ENCODE data around the gene FBXO27. TPM values are rescaled to one million over a fixed set of nuclear protein-coding genes. Genes with fewer than 3 reads are reported as not detected.
"Not testable (repeated sequence)": the region's sequence is repeated elsewhere in the genome, so short reads cannot be mapped to it uniquely, and the experiment has no call there.

The FBXO27 gene
- total and polyA plus RNA-seq, 12 donors, result 1.1 to 17.2 (median 2.8) TPM

- no peak overlapping the region for H3K4me3 ChIP-seq
- no peaks in the 10 kb centered on the region for H3K4me1 ChIP-seq (replicated peaks in 1 of 2)
- no peaks in the 10 kb centered on the region for H3K27me3 ChIP-seq
- no peak overlapping the region for H3K27ac ChIP-seq
- WGBS, 4 donors, result 68 to 80% (median 72%) methylated on average over 4 of the region's 4 CpGs
- H3K9me3 ChIP-seq (replicated peaks in 1 of 3), result no peaks in the 10 kb centered on the region
- intact Hi-C loops (cut with DNase I), result no loop called here
- TF ChIP-seq, protein P1, sequence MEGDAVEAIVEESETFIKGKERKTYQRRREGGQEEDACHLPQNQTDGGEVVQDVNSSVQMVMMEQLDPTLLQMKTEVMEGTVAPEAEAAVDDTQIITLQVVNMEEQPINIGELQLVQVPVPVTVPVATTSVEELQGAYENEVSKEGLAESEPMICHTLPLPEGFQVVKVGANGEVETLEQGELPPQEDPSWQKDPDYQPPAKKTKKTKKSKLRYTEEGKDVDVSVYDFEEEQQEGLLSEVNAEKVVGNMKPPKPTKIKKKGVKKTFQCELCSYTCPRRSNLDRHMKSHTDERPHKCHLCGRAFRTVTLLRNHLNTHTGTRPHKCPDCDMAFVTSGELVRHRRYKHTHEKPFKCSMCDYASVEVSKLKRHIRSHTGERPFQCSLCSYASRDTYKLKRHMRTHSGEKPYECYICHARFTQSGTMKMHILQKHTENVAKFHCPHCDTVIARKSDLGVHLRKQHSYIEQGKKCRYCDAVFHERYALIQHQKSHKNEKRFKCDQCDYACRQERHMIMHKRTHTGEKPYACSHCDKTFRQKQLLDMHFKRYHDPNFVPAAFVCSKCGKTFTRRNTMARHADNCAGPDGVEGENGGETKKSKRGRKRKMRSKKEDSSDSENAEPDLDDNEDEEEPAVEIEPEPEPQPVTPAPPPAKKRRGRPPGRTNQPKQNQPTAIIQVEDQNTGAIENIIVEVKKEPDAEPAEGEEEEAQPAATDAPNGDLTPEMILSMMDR (IDR thresholded peaks at IDR 0.05), result no peak
- TF ChIP-seq POLR2A (IDR thresholded peaks at IDR 0.05), result no peak
- no peaks in the 10 kb centered on the region for H3K36me3 ChIP-seq (replicated peaks in 1 of 2)
- DNase-seq, result no peak
Observed at GRCh38 chr19:39003188-39003587, 29.2 kb downstream of the FBXO27 start.

GRCh38 chr19:39001041-39001440, 31.3 kb downstream of the FBXO27 start:
- Histone ChIP-seq H3K4me1 (replicated peaks in 1 of 2) (no peaks in the 10 kb centered on the region), H3K36me3 (replicated peaks in 1 of 2) (no peaks in the 10 kb centered on the region), H3K9me3 (replicated peaks in 1 of 3) (no peaks in the 10 kb centered on the region)

DNA sequence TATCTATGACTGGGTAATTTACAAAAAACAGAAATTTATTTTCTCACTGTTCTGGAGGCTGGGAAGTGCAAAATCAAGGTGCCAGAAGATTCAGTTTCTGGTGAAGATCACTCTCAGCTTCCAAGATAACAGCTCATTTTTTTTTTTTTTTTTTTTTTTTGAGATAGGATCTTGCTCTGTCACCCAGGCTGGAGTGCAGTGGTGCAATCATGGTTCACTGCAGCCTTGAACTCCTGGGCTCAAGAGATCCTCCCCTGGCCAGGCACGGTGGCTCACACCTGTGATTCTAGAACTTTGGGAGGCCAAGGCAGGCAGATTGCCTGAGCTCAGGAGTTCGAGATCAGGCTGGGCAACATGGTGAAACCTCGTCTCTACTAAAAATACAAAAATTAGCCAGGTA, 34.8 kb downstream of the FBXO27 start:
- WGBS, 4 donors, result 72 to 86% (median 74%) methylated on average over 2 to 3 of the region's 3 CpGs
- H3K9me3 ChIP-seq (replicated peaks in 1 of 3); H3K27me3 ChIP-seq; H3K4me1 ChIP-seq (replicated peaks in 1 of 2); H3K36me3 ChIP-seq (replicated peaks in 1 of 2); H3K27ac ChIP-seq; H3K4me3 ChIP-seq; intact Hi-C loops (cut with DNase I): not testable (repeated sequence)
- peak in 1 of 7 donors; percentile 18 for DNase-seq

More at GRCh38 chr19:39001041-39001440, 31.3 kb downstream of the FBXO27 start:
- intact Hi-C loops (cut with DNase I), result no loop called here
- Histone ChIP-seq H3K27me3 (no peaks in the 10 kb centered on the region), H3K4me3 (no peak overlapping the region), H3K27ac (no peak overlapping the region)
- TF ChIP-seq POLR2A (IDR thresholded peaks at IDR 0.05), result no peak
- TF ChIP-seq, protein P1 (IDR thresholded peaks at IDR 0.05), result no peak
- no peak for DNase-seq
- WGBS, 4 donors, result 69 to 79% (median 70%) methylated on average over 7 of the region's 7 CpGs

GRCh38 chr19:38993271-38993670, 39.1 kb downstream of the FBXO27 start:
- H3K4me1 ChIP-seq (replicated peaks in 1 of 2), result no peaks in the 10 kb centered on the region
- intact Hi-C loops (cut with DNase I), result no loop called here
- H3K27me3 ChIP-seq, result no peaks in the 10 kb centered on the region
- no peak overlapping the region for H3K4me3 ChIP-seq
- peak in 4 of 7 donors; percentile 24 to 61 (median 40) for DNase-seq
- no peaks in the 10 kb centered on the region for H3K9me3 ChIP-seq (replicated peaks in 1 of 3)
- WGBS, 4 donors, result 36 to 60% (median 47%) methylated on average over 1 to 3 of the region's 3 CpGs
- no peak for TF ChIP-seq POLR2A (IDR thresholded peaks at IDR 0.05)
- TF ChIP-seq, protein P1 (IDR thresholded peaks at IDR 0.05), result no peak
- no peak overlapping the region for H3K27ac ChIP-seq
- no peaks in the 10 kb centered on the region for H3K36me3 ChIP-seq (replicated peaks in 1 of 2)

DNA sequence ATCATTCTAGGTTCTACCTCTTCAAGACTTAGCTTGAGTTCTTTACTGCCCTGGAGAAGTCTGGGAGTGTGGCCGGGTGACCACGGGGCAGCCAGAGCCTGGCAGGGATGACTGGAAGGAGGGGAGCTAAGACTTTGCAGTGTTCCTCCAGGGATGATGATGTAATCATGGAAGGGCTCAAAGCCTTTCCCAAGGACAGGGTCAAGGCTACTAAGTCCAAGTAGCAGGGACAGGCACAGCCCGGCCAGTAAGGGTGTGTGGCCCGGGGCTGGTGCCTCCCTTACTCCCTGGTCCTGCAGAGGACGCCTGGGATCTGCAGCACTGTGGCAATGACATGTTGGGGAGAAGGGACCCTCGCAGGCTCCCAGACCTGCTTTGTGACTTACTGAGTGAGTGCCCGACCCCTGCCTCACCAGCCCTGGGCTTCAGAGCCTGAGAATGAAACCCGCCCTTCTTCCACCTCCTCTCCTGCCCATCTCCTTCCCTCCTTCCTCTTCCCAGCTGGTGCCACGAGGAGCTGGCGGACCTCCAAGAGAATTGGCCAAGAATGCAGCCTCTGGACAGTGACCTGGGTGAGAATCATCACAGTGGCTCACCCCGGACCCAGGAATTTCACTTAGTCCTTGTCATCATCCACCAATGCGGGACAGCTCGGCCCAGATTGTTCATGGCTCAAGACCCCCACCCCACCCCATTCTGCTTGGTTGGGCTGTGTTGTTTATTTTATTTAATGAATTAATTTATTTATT, 41.2 kb downstream of the FBXO27 start:
- Histone ChIP-seq H3K36me3 (replicated peaks in 1 of 2) (no peaks in the 10 kb centered on the region), H3K4me1 (replicated peaks in 1 of 2) (no peaks in the 10 kb centered on the region), H3K27me3 (no peaks in the 10 kb centered on the region), H3K9me3 (replicated peaks in 1 of 3) (no peaks in the 10 kb centered on the region), H3K27ac (no peak overlapping the region), H3K4me3 (no peak overlapping the region)
- intact Hi-C loops (cut with DNase I), result no loop called here
- DNase-seq, result peak; percentile 39 to 70 (median 67)
- TF ChIP-seq, protein P1 (IDR thresholded peaks at IDR 0.05), result no peak
- no peak for TF ChIP-seq POLR2A (IDR thresholded peaks at IDR 0.05)
- WGBS, 4 donors, result 45 to 50% (median 46%) methylated on average over 11 to 13 of the region's 13 CpGs

DNA sequence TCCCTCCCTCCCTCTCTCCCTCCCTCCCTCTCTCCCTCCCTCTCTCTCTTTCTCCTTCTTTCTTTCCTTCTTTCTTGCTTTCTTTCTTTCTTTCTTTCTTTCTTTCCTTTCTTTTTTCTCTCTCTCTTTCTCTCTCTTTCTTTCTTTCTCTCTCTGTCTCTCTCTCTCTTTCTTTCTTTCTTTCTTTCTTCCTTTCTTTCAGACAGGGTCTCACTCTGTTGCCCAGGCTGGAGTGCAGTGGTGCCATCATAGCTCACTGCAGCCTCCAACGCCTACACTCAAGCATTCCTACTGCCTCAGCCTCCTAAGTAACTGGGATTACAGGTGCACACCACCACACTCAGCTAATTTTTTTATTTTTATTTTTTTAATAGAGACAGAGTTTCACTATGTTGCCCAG, 42.7 kb downstream of the FBXO27 start:
- H3K27me3 ChIP-seq; H3K36me3 ChIP-seq (replicated peaks in 1 of 2); H3K4me3 ChIP-seq; H3K9me3 ChIP-seq (replicated peaks in 1 of 3); H3K4me1 ChIP-seq (replicated peaks in 1 of 2); DNase-seq; H3K27ac ChIP-seq; intact Hi-C loops (cut with DNase I): not testable (repeated sequence)
- 65 to 91% (median 77%) methylated on average over 1 of the region's 1 CpG for WGBS, 4 donors

All from adrenal gland (tissue), 12 donors.